Endodermal cell (in vitro differentiated cells): ENCODE results near the gene TPM4. TPM values are rescaled to one million over a fixed set of nuclear protein-coding genes. Genes with fewer than 3 reads are reported as not detected.

Experiments
- DNase-seq: peaks from one replicate; pipeline ENCODE4 v3.0.0-alpha.2; 2017
- H3K27ac ChIP-seq: 2 replicates; pipeline ENCODE4 v1.5.1; 2013; ENCODE audit warnings: mild to moderate bottlenecking, low read depth, low read length, moderate library complexity
- H3K27me3 ChIP-seq: 2 replicates; pipeline ENCODE4 v1.6.1; 2013; ENCODE audit warnings: mild to moderate bottlenecking, low read length, moderate library complexity; ENCODE audit not compliant: insufficient read depth, control insufficient read depth, poor library complexity, severe bottlenecking
- H3K36me3 ChIP-seq: 2 replicates; pipeline ENCODE4 v1.7.0; 2013; ENCODE audit warnings: mild to moderate bottlenecking, low read length, moderate library complexity; ENCODE audit not compliant: control insufficient read depth, insufficient read depth
- H3K4me1 ChIP-seq: one replicate; pipeline ENCODE4 v1.7.0; 2013; ENCODE audit warnings: low read length; ENCODE audit not compliant: control insufficient read depth, insufficient read depth
- H3K4me3 ChIP-seq: 2 replicates; pipeline ENCODE4 v1.5.1; 2013; ENCODE audit warnings: mild to moderate bottlenecking, low read length, moderate library complexity
- H3K9ac ChIP-seq: 2 replicates; pipeline ENCODE4 v1.6.1; 2013; ENCODE audit warnings: mild to moderate bottlenecking, low read length, moderate library complexity; ENCODE audit not compliant: poor library complexity, severe bottlenecking; ENCODE audit errors: extremely low read depth
- H3K9me3 ChIP-seq: 2 replicates; pipeline ENCODE4 v1.6.1; 2013; ENCODE audit warnings: mild to moderate bottlenecking, low read length, moderate library complexity; ENCODE audit not compliant: control insufficient read depth
- H3K27ac Mint-ChIP-seq: 2 replicates; pipeline ENCODE4 v1.8.0; 2020; ENCODE audit warnings: mixed read lengths
- H3K27me3 Mint-ChIP-seq: 2 replicates; pipeline ENCODE4 v1.8.0; 2021; ENCODE audit warnings: mild to moderate bottlenecking, mixed read lengths; ENCODE audit not compliant: insufficient read depth
- H3K36me3 Mint-ChIP-seq: 2 replicates; pipeline ENCODE4 v1.8.0; 2020; ENCODE audit warnings: low read depth, mixed read lengths
- H3K4me1 Mint-ChIP-seq: 2 replicates; pipeline ENCODE4 v1.8.0; 2020; ENCODE audit warnings: mixed read lengths
- H3K4me3 Mint-ChIP-seq: 2 replicates; pipeline ENCODE4 v1.8.0; 2020; ENCODE audit warnings: mild to moderate bottlenecking, moderate library complexity, mixed read lengths
- H3K9me3 Mint-ChIP-seq: 2 replicates; pipeline ENCODE4 v1.8.0; 2020; ENCODE audit warnings: mild to moderate bottlenecking, mixed read lengths
- whole genome bisulfite sequencing, 2 experiments: methylation state at CpG; one replicate each; pipeline versions ENCODE4 v1.1.5 to v1.1.7; 2013; ENCODE audit warnings: missing lambda C conversion rate in 2 of 2, mixed read lengths in 1 of 2; ENCODE audit not compliant: insufficient coverage in 1 of 2, insufficient read length in 1 of 2; 5-methylcytosine and 5-hydroxymethylcytosine counted together
- total RNA-seq, 2 donors: library from RNA; stranded (reverse); fragmentation: NEBNext Ultra II Directional in 1 of 2; extraction: Animal tissue kit (Norgen Biotek cat#: 25700) in 1 of 2; gene quantifications; 2 replicates in 1 of 2; 3 replicates in 1 of 2; pipeline ENCODE4 v1.2.1, GENCODE V29; 2021
- TF ChIP-seq, protein P1 (sequence below): fragments of 200-600 bp; sonication (generic); conservative IDR thresholded peaks from 2 replicates; pipeline ENCODE4 v1.5.0; 2021; ENCODE audit warnings: antibody characterized with exemption, mild to moderate bottlenecking

The TPM4 gene
- total RNA-seq, 2 donors from 2014 or later, result 387 to 437 TPM

DNA sequence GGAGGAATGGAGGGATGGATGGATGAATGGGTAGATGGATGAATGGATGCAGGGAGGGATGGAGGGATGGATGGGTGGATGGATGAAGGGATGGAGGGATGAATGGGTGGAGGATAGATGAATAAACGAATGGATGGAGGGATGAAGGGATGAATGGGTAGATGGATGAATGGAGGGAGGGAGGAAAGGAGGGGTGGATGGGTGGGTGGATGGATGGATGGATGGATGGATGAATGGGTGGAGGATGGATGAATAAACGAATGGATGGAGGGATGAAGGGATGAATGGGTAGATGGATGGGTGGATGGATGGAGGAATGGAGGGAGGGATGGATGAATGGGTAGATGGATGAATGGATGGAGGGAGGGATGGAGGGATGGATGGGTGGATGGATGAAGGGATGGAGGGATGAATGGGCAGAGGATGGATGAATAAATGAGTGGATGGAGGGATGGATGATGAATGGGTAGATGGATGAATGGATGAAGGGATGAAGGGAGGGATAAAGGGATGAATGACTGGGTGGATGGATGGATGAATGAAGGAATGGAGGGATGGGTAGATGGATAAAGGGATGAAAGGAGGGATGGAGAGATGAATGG lies 33.0 kb upstream of the TPM4 start:
- Mint-ChIP-seq H3K27me3 (peaks cover 15% of the 10 kb centered on the region), H3K9me3 (peaks cover 6% of the 10 kb centered on the region), H3K36me3 (no peaks in the 10 kb centered on the region), H3K4me3 (no peak overlapping the region), H3K27ac (no peak overlapping the region), H3K4me1 (no peaks in the 10 kb centered on the region)
- H3K27me3 ChIP-seq, result peaks cover 6% of the 10 kb centered on the region
- no peak for DNase-seq
- no peak overlapping the region for H3K9ac ChIP-seq
- no peaks in the 10 kb centered on the region for H3K36me3 ChIP-seq
- TF ChIP-seq, protein P1, sequence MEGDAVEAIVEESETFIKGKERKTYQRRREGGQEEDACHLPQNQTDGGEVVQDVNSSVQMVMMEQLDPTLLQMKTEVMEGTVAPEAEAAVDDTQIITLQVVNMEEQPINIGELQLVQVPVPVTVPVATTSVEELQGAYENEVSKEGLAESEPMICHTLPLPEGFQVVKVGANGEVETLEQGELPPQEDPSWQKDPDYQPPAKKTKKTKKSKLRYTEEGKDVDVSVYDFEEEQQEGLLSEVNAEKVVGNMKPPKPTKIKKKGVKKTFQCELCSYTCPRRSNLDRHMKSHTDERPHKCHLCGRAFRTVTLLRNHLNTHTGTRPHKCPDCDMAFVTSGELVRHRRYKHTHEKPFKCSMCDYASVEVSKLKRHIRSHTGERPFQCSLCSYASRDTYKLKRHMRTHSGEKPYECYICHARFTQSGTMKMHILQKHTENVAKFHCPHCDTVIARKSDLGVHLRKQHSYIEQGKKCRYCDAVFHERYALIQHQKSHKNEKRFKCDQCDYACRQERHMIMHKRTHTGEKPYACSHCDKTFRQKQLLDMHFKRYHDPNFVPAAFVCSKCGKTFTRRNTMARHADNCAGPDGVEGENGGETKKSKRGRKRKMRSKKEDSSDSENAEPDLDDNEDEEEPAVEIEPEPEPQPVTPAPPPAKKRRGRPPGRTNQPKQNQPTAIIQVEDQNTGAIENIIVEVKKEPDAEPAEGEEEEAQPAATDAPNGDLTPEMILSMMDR, result no peak
- no peak overlapping the region for H3K27ac ChIP-seq
- no peaks in the 10 kb centered on the region for H3K9me3 ChIP-seq
- WGBS, 2 experiments, result 35 to 41% methylated on average over 2 of the region's 2 CpGs
- no peaks in the 10 kb centered on the region for H3K4me1 ChIP-seq
- no peak overlapping the region for H3K4me3 ChIP-seq

DNA sequence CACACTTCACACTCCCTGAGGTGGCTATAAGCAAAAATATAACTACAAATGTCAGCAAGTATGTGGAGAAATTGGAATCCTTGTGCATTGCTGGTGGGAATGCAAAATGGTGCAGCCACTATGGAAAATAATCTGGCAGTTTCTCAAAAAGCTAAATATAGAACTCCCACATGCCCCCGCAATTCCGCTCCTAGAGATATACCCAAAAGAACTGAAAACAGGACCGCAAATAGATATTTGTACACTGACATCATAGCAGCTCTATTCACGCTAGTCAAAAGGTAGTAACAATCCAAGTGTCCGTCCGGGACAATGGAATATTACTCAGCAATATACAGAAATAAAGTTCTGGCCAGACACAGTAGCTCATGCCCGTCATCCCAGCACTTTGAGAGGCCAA lies 31.5 kb upstream of the TPM4 start:
- Mint-ChIP-seq H3K27me3 (peaks cover 15% of the 10 kb centered on the region), H3K4me1 (no peaks in the 10 kb centered on the region), H3K4me3 (no peak overlapping the region), H3K36me3 (no peaks in the 10 kb centered on the region), H3K9me3 (peaks cover 4% of the 10 kb centered on the region), H3K27ac (no peak overlapping the region)
- H3K9me3 ChIP-seq, result no peaks in the 10 kb centered on the region
- no peak overlapping the region for H3K4me3 ChIP-seq
- WGBS, 2 experiments, result 81 to 89% methylated on average over 6 to 7 of the region's 7 CpGs
- no peak overlapping the region for H3K27ac ChIP-seq
- TF ChIP-seq, protein P1, result no peak
- H3K4me1 ChIP-seq, result no peaks in the 10 kb centered on the region
- no peaks in the 10 kb centered on the region for H3K36me3 ChIP-seq
- no peak overlapping the region for H3K9ac ChIP-seq
- DNase-seq, result no peak
- H3K27me3 ChIP-seq, result peaks cover 6% of the 10 kb centered on the region

DNA sequence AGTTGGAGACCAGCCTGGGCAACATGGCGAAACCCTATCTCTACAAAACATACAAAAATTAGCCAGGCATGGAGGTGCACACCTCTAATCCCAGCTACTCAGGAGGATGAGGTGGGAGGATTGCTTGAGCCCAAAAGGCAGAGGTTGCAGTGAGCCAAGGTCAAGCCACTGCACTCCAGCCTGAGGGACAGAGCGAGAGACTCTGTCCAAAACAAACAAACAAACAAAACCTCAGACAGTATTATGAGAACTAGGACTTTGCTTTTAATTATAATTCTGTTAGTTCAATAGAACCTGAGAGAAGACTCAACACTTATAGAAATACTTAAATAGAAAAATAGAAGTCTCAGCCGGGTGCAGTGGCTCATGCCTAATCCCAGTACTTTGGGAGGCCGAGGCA lies 31.1 kb upstream of the TPM4 start:
- Mint-ChIP-seq H3K4me1 (no peaks in the 10 kb centered on the region), H3K36me3 (no peaks in the 10 kb centered on the region), H3K27ac (no peak overlapping the region), H3K9me3 (peaks cover 4% of the 10 kb centered on the region), H3K4me3 (no peak overlapping the region), H3K27me3 (peaks cover 15% of the 10 kb centered on the region)
- no peak overlapping the region for H3K27ac ChIP-seq
- no peaks in the 10 kb centered on the region for H3K4me1 ChIP-seq
- TF ChIP-seq, protein P1, result no peak
- WGBS, 2 experiments, result 77 to 79% methylated on average over 2 to 4 of the region's 4 CpGs
- H3K9ac ChIP-seq, result no peak overlapping the region
- H3K4me3 ChIP-seq, result no peak overlapping the region
- no peak for DNase-seq
- no peaks in the 10 kb centered on the region for H3K36me3 ChIP-seq
- peaks cover 6% of the 10 kb centered on the region for H3K27me3 ChIP-seq
- H3K9me3 ChIP-seq, result no peaks in the 10 kb centered on the region
